ENCODE data around the gene SSC5D. TPM values are rescaled to one million over a fixed set of nuclear protein-coding genes. Genes with fewer than 3 reads are reported as not detected.

SSC5D gene
- total and polyA plus RNA-seq, 9 of the 15 experiments (the other 6 are each of a cell fraction or from before 2014, with no cell fraction given), result 0.04 to 0.71 (median 0.14) TPM; not detected in 2

- no peak for TF ChIP-seq ZBTB7A (IDR thresholded peaks at IDR 0.05; ENCODE audit: borderline replicate concordance, control insufficient read depth, low read depth, low read length)
- no peak for TF ChIP-seq PHB (CRISPR knock-in tag; IDR thresholded peaks at IDR 0.05)
- TF ChIP-seq PKNOX1 (IDR thresholded peaks at IDR 0.05), result no peak
- no peak for TF ChIP-seq ADNP (tag; IDR thresholded peaks at IDR 0.05)
- TF ChIP-seq MGA (IDR thresholded peaks at IDR 0.05), result no peak
- no peak for TF ChIP-seq YY1 (IDR thresholded peaks at IDR 0.05; ENCODE audit: borderline replicate concordance in 1 of 3, control insufficient read depth in 1 of 3, extremely low read depth in 1 of 3, insufficient read depth in 3 of 3, insufficient read length in 1 of 3, insufficient replicate concordance in 2 of 3, low read depth in 1 of 3, low read length in 2 of 3)
- TF ChIP-seq ARHGAP35 (IDR thresholded peaks at IDR 0.05; ENCODE audit: partially characterized antibody), result no peak
- TF ChIP-seq TSC22D4 (tag; IDR thresholded peaks at IDR 0.05), result no peak
- no peak for TF ChIP-seq U2AF2 (optimal IDR thresholded peaks at IDR 0.05; ENCODE audit: low read depth, low read length)
- TF ChIP-seq CHCHD3 (CRISPR knock-in tag; IDR thresholded peaks at IDR 0.05), result no peak
- TF ChIP-seq EZH2 (IDR thresholded peaks at IDR 0.05; ENCODE audit: borderline replicate concordance, low read depth, low read length), result peak; percentile 51; the same call in 1 of the 2 replicates
- no peak for TF ChIP-seq PRMT5 (CRISPR knock-in tag; IDR thresholded peaks at IDR 0.05)
- TF ChIP-seq ZNF655 (CRISPR knock-in tag; IDR thresholded peaks at IDR 0.05), result no peak
Measured at GRCh38 chr19:55443045-55443823, 45.0 kb upstream of the SSC5D start, which contains the start of gene SHISA7 (continued).
